Skin of body (tissue), 2 donors: Measurements from ENCODE around the gene CFL1. TPM values are rescaled to one million over a fixed set of nuclear protein-coding genes. Genes with fewer than 3 reads are reported as not detected.

Experiments used
- DNase-seq: peaks from one replicate; lab custom pipeline; 2025; lab: John Stamatoyannopoulos, UW
- total RNA-seq: library from RNA; depleted of rRNA; stranded (reverse); fragments of >200 nt; gene quantifications from one replicate; pipeline ENCODE4 v1.2.3, GENCODE V29; 2014

The CFL1 gene
- total RNA-seq, 1 donor from 2014 or later, result 371 TPM

GRCh38 chr11:65870706-65871681 is 13.0 kb upstream of the CFL1 start:
- DNase-seq, result no peak

- DNase-seq, result no peak
Measured at GRCh38 chr11:65870307-65870658, 12.3 kb upstream of the CFL1 start.

- no peak for DNase-seq
Measured at GRCh38 chr11:65869643-65870306, 11.8 kb upstream of the CFL1 start.

- no peak for DNase-seq
Measured at GRCh38 chr11:65868907-65869306, 10.9 kb upstream of the CFL1 start.

- DNase-seq, result no peak
Measured at GRCh38 chr11:65868076-65868667, 10.2 kb upstream of the CFL1 start.

GRCh38 chr11:65867284-65868071 is 9.5 kb upstream of the CFL1 start:
- DNase-seq, result no peak

- DNase-seq, result no peak
Measured at GRCh38 chr11:65866509-65867283, 8.7 kb upstream of the CFL1 start.

GRCh38 chr11:65865550-65866172 is 7.7 kb upstream of the CFL1 start:
- DNase-seq, result no peak

- no peak for DNase-seq
Measured at GRCh38 chr11:65864706-65865471, 6.9 kb upstream of the CFL1 start.

- DNase-seq, result no peak
Measured at GRCh38 chr11:65863889-65864705, 6.1 kb upstream of the CFL1 start.

- no peak for DNase-seq
Measured at GRCh38 chr11:65862941-65863888, 5.2 kb upstream of the CFL1 start.

- DNase-seq, result no peak
Measured at GRCh38 chr11:65862191-65862735, 4.3 kb upstream of the CFL1 start.

GRCh38 chr11:65861533-65862183 is 3.7 kb upstream of the CFL1 start:
- no peak for DNase-seq

- no peak for DNase-seq
Measured at GRCh38 chr11:65861165-65861505, 3.2 kb upstream of the CFL1 start.

GRCh38 chr11:65860278-65861164 is 2.5 kb upstream of the CFL1 start, which contains the start of gene MUS81:
Gene MUS81 (plus strand): TSS chr11:65860433. CDS start chr11:65860754, 321 bp downstream.
- DNase-seq, result peak; percentile 94
